HG03175 (cell line): ENCODE data around the gene ATP6V1G3.
"Not testable (repeated sequence)": the region's sequence is repeated elsewhere in the genome, so short reads cannot be mapped to it uniquely, and the experiment has no call there.

Source experiments
- ATAC-seq: cut with Tn5 transposase; IDR thresholded peaks from one replicate; pipeline ENCODE4 v1.9.1; 2021; ENCODE audit warnings: mild to moderate bottlenecking, moderate library complexity; ENCODE audit not compliant: unreplicated experiment

ATP6V1G3 gene

GRCh38 chr1:198543670-198544260 lies 3.3 kb upstream of the ATP6V1G3 start:
- ATAC-seq: peak; percentile 88

- no peak for ATAC-seq
Measured at GRCh38 chr1:198542632-198543031, 2.2 kb upstream of the ATP6V1G3 start.

- ATAC-seq: no peak
Measured at GRCh38 chr1:198541737-198542136, 1.3 kb upstream of the ATP6V1G3 start.

- ATAC-seq: no peak
Measured at GRCh38 chr1:198538579-198539364, 1.7 kb downstream of the ATP6V1G3 start.

- ATAC-seq: no peak
Measured at GRCh38 chr1:198535631-198536030, 4.8 kb downstream of the ATP6V1G3 start.

GRCh38 chr1:198534548-198535418 lies 5.7 kb downstream of the ATP6V1G3 start:
- no peak for ATAC-seq

- ATAC-seq: no peak
Measured at GRCh38 chr1:198531891-198532290, 8.6 kb downstream of the ATP6V1G3 start.

- ATAC-seq: no peak
Measured at GRCh38 chr1:198530953-198531352, 9.5 kb downstream of the ATP6V1G3 start.

GRCh38 chr1:198529414-198529813 lies 11.1 kb downstream of the ATP6V1G3 start:
- no peak for ATAC-seq

- ATAC-seq: no peak
Measured at GRCh38 chr1:198528364-198528763, 12.1 kb downstream of the ATP6V1G3 start.

GRCh38 chr1:198524556-198524955 lies 15.9 kb downstream of the ATP6V1G3 start:
- ATAC-seq: no peak

- ATAC-seq: not testable (repeated sequence)
Measured at GRCh38 chr1:198524127-198524526, 16.4 kb downstream of the ATP6V1G3 start.

- ATAC-seq: no peak
Measured at GRCh38 chr1:198523182-198523950, 17.1 kb downstream of the ATP6V1G3 start.

GRCh38 chr1:198520524-198521254 lies 19.8 kb downstream of the ATP6V1G3 start:
- peak; percentile 93 for ATAC-seq

GRCh38 chr1:198519639-198520501 lies 20.6 kb downstream of the ATP6V1G3 start:
- peak; percentile 12 for ATAC-seq

GRCh38 chr1:198517623-198518199 lies 22.8 kb downstream of the ATP6V1G3 start:
- no peak for ATAC-seq

GRCh38 chr1:198500096-198500495 lies 40.4 kb downstream of the ATP6V1G3 start:
- no peak for ATAC-seq

- ATAC-seq: no peak
Measured at GRCh38 chr1:198499588-198499987, 40.9 kb downstream of the ATP6V1G3 start.

- ATAC-seq: no peak
Measured at GRCh38 chr1:198498881-198499280, 41.6 kb downstream of the ATP6V1G3 start.
